ENCODE results near the gene TSPEAR. TPM values are rescaled to one million over a fixed set of nuclear protein-coding genes. Genes with fewer than 3 reads are reported as not detected.

The TSPEAR gene
- total RNA-seq, 1 experiment from 2014 or later, result not detected

GRCh38 chr21:44749759-44750674 is 38.6 kb upstream of the TSPEAR start:
- ATAC-seq (no peak), DNase-seq (ENCODE audit: low read depth, low spot score) (no peak)
- ChIA-PET POLR2A (no interaction called here), CTCF (no interaction called here)
- H3K4me1 ChIP-seq (ENCODE audit: control insufficient read depth, insufficient read depth, low read length), result peaks cover 7% of the 10 kb centered on the region
- intact Hi-C loops (cut with micrococcal nuclease; ENCODE audit: unreplicated experiment) (no loop called here), in situ Hi-C loops (cut with HindIII; ENCODE audit: low pct_unique_long_range_greater_than_20kb, low sequenced_read_pairs) (no loop called here)
- H3K36me3 ChIP-seq (ENCODE audit: control insufficient read depth, insufficient read depth, low read length), result no peaks in the 10 kb centered on the region
- no peaks in the 10 kb centered on the region for H3K27me3 ChIP-seq (ENCODE audit: control insufficient read depth, insufficient read depth, low read length)
- TF ChIP-seq CTCF (IDR thresholded peaks at IDR 0.05) (no peak), SIN3A (IDR thresholded peaks at IDR 0.05; ENCODE audit: borderline replicate concordance, insufficient read depth, low read depth, low read length) (no peak), POLR2AphosphoS5 (IDR thresholded peaks at IDR 0.05; ENCODE audit: low read depth, low read length) (no peak), TCF7L2 (IDR thresholded peaks at IDR 0.05; ENCODE audit: low read depth, low read length) (no peak)
- H3K27ac ChIP-seq (ENCODE audit: low read length), result no peak overlapping the region
- no peak overlapping the region for H3K4me3 ChIP-seq (ENCODE audit: low read depth in 2 of 2, low read length in 2 of 2)
- BruUV-seq (replicated peaks), result no TSS peak
- H3K9me3 ChIP-seq (ENCODE audit: control insufficient read depth, insufficient read depth, low read depth, low read length), result no peaks in the 10 kb centered on the region

- in situ Hi-C loops (cut with HindIII; ENCODE audit: low pct_unique_long_range_greater_than_20kb, low sequenced_read_pairs), result no loop called here
- intact Hi-C loops (cut with micrococcal nuclease; ENCODE audit: unreplicated experiment), result no loop called here
- BruUV-seq (replicated peaks), result no TSS peak
- H3K4me3 ChIP-seq (ENCODE audit: low read depth in 2 of 2, low read length in 2 of 2), result no peak overlapping the region
- no peaks in the 10 kb centered on the region for H3K36me3 ChIP-seq (ENCODE audit: control insufficient read depth, insufficient read depth, low read length)
- TF ChIP-seq SIN3A (IDR thresholded peaks at IDR 0.05; ENCODE audit: borderline replicate concordance, insufficient read depth, low read depth, low read length) (no peak), TCF7L2 (IDR thresholded peaks at IDR 0.05; ENCODE audit: low read depth, low read length) (no peak), POLR2AphosphoS5 (IDR thresholded peaks at IDR 0.05; ENCODE audit: low read depth, low read length) (no peak), CTCF (IDR thresholded peaks at IDR 0.05) (no peak), REST (IDR thresholded peaks at IDR 0.05; ENCODE audit: insufficient read depth in 1 of 2, low read depth in 2 of 2, low read length in 1 of 2) (no peak)
- DNase-seq (ENCODE audit: low read depth, low spot score), result no peak
- POLR2A ChIA-PET, result no interaction called here
- H3K27ac ChIP-seq (ENCODE audit: low read length), result no peak overlapping the region
- H3K4me1 ChIP-seq (ENCODE audit: control insufficient read depth, insufficient read depth, low read length), result peaks cover 7% of the 10 kb centered on the region
- no peaks in the 10 kb centered on the region for H3K9me3 ChIP-seq (ENCODE audit: control insufficient read depth, insufficient read depth, low read depth, low read length)
- CTCF ChIA-PET, result no interaction called here
- ATAC-seq, result no peak
- H3K27me3 ChIP-seq (ENCODE audit: control insufficient read depth, insufficient read depth, low read length), result no peaks in the 10 kb centered on the region
Measured at GRCh38 chr21:44749116-44749758, 37.9 kb upstream of the TSPEAR start.
